Measurements from ENCODE around the gene MED27.

The MED27 gene

GRCh38 chr9:131865446-131866195 is 214.0 kb downstream of the MED27 start:
- Histone ChIP-seq H3K9ac (ENCODE audit: low read depth, low read length) (no peak overlapping the region), H3K27ac (ENCODE audit: low read depth, low read length) (no peak overlapping the region), H3K4me3 (ENCODE audit: low read length) (no peak overlapping the region), H3K27me3 (ENCODE audit: insufficient read depth, low read length) (no peaks in the 10 kb centered on the region), H3K4me1 (ENCODE audit: insufficient read depth, low read length) (peaks cover 15% of the 10 kb centered on the region), H3K9me3 (ENCODE audit: insufficient read depth, low read depth, low read length) (no peaks in the 10 kb centered on the region), H3K36me3 (ENCODE audit: insufficient read depth, low read length) (peaks cover 3% of the 10 kb centered on the region; the same call in 1 of the 2 replicates)
- 91% methylated on average over 10 of the region's 10 CpGs for WGBS

DNA sequence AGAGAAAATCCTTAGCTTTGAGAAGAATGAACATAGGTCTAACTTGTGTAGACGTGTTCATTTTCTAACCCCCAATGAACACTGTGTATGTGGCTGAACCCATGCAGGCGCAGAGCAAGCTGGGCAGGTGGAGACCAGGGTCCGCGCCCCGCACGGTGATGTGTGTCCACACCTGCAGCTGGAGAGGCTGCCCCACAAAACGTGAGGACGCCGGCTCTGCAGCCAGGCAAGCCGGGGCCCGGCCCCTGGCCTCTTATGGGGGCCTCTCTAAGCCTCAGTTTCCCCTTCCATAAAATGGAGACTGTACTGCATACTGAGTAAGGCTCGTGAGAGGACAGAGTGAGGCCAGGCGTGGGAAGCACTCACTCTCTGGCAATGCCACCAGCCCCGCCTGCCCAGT is 215.1 kb downstream of the MED27 start:
- Histone ChIP-seq H3K9ac (ENCODE audit: low read depth, low read length) (no peak overlapping the region), H3K27ac (ENCODE audit: low read depth, low read length) (no peak overlapping the region), H3K4me3 (ENCODE audit: low read length) (no peak overlapping the region), H3K9me3 (ENCODE audit: insufficient read depth, low read depth, low read length) (no peaks in the 10 kb centered on the region), H3K27me3 (ENCODE audit: insufficient read depth, low read length) (no peaks in the 10 kb centered on the region), H3K36me3 (ENCODE audit: insufficient read depth, low read length) (peaks cover 8% of the 10 kb centered on the region; the same call in 1 of the 2 replicates), H3K4me1 (ENCODE audit: insufficient read depth, low read length) (peaks cover 10% of the 10 kb centered on the region)
- 94% methylated on average over 14 of the region's 14 CpGs for WGBS

- no peaks in the 10 kb centered on the region for H3K9me3 ChIP-seq (ENCODE audit: insufficient read depth, low read depth, low read length)
- H3K27me3 ChIP-seq (ENCODE audit: insufficient read depth, low read length) = no peaks in the 10 kb centered on the region
- no peak overlapping the region for H3K9ac ChIP-seq (ENCODE audit: low read depth, low read length)
- no peak overlapping the region for H3K4me3 ChIP-seq (ENCODE audit: low read length)
- H3K4me1 ChIP-seq (ENCODE audit: insufficient read depth, low read length) = no peaks in the 10 kb centered on the region
- WGBS = 87% methylated on average over 16 of the region's 16 CpGs
- H3K27ac ChIP-seq (ENCODE audit: low read depth, low read length) = no peak overlapping the region
- H3K36me3 ChIP-seq (ENCODE audit: insufficient read depth, low read length) = peaks cover 8% of the 10 kb centered on the region; the same call in 1 of the 2 replicates
Observed at GRCh38 chr9:131863306-131863896, 216.3 kb downstream of the MED27 start.

- Histone ChIP-seq H3K4me1 (ENCODE audit: insufficient read depth, low read length) (no peaks in the 10 kb centered on the region), H3K4me3 (ENCODE audit: low read length) (no peak overlapping the region), H3K9me3 (ENCODE audit: insufficient read depth, low read depth, low read length) (no peaks in the 10 kb centered on the region), H3K36me3 (ENCODE audit: insufficient read depth, low read length) (peaks cover 8% of the 10 kb centered on the region; the same call in 1 of the 2 replicates), H3K9ac (ENCODE audit: low read depth, low read length) (no peak overlapping the region), H3K27me3 (ENCODE audit: insufficient read depth, low read length) (no peaks in the 10 kb centered on the region), H3K27ac (ENCODE audit: low read depth, low read length) (no peak overlapping the region)
- WGBS = 90% methylated on average over 18 of the region's 18 CpGs
Observed at GRCh38 chr9:131862261-131862660, 217.4 kb downstream of the MED27 start.

GRCh38 chr9:131860430-131860829 is 219.2 kb downstream of the MED27 start:
- Histone ChIP-seq H3K4me1 (ENCODE audit: insufficient read depth, low read length) (no peaks in the 10 kb centered on the region; the same call in 1 of the 2 replicates), H3K9me3 (ENCODE audit: insufficient read depth, low read depth, low read length) (no peaks in the 10 kb centered on the region), H3K4me3 (ENCODE audit: low read length) (no peak overlapping the region), H3K27ac (ENCODE audit: low read depth, low read length) (no peak overlapping the region), H3K27me3 (ENCODE audit: insufficient read depth, low read length) (no peaks in the 10 kb centered on the region), H3K36me3 (ENCODE audit: insufficient read depth, low read length) (peaks cover 8% of the 10 kb centered on the region; the same call in 1 of the 2 replicates), H3K9ac (ENCODE audit: low read depth, low read length) (no peak overlapping the region)
- WGBS = 93% methylated on average over 13 of the region's 13 CpGs

GRCh38 chr9:131858147-131858546 is 221.5 kb downstream of the MED27 start:
- Histone ChIP-seq H3K27me3 (ENCODE audit: insufficient read depth, low read length) (no peaks in the 10 kb centered on the region), H3K9me3 (ENCODE audit: insufficient read depth, low read depth, low read length) (no peaks in the 10 kb centered on the region), H3K4me1 (ENCODE audit: insufficient read depth, low read length) (no peaks in the 10 kb centered on the region; the same call in 1 of the 2 replicates), H3K27ac (ENCODE audit: low read depth, low read length) (no peak overlapping the region), H3K36me3 (ENCODE audit: insufficient read depth, low read length) (peaks cover 8% of the 10 kb centered on the region; the same call in 1 of the 2 replicates), H3K9ac (ENCODE audit: low read depth, low read length) (no peak overlapping the region), H3K4me3 (ENCODE audit: low read length) (no peak overlapping the region)
- 96% methylated on average over 12 of the region's 12 CpGs for WGBS

GRCh38 chr9:131856105-131856504 is 223.6 kb downstream of the MED27 start:
- Histone ChIP-seq H3K36me3 (ENCODE audit: insufficient read depth, low read length) (peaks cover 5% of the 10 kb centered on the region; the same call in 1 of the 2 replicates), H3K9me3 (ENCODE audit: insufficient read depth, low read depth, low read length) (no peaks in the 10 kb centered on the region), H3K4me3 (ENCODE audit: low read length) (no peak overlapping the region), H3K27ac (ENCODE audit: low read depth, low read length) (no peak overlapping the region), H3K9ac (ENCODE audit: low read depth, low read length) (no peak overlapping the region), H3K4me1 (ENCODE audit: insufficient read depth, low read length) (no peaks in the 10 kb centered on the region; the same call in 1 of the 2 replicates), H3K27me3 (ENCODE audit: insufficient read depth, low read length) (no peaks in the 10 kb centered on the region)
- WGBS = 80% methylated on average over 21 of the region's 21 CpGs

GRCh38 chr9:131854896-131855613 is 224.6 kb downstream of the MED27 start:
- Histone ChIP-seq H3K4me3 (ENCODE audit: low read length) (no peak overlapping the region), H3K9me3 (ENCODE audit: insufficient read depth, low read depth, low read length) (no peaks in the 10 kb centered on the region), H3K27me3 (ENCODE audit: insufficient read depth, low read length) (no peaks in the 10 kb centered on the region), H3K4me1 (ENCODE audit: insufficient read depth, low read length) (no peaks in the 10 kb centered on the region; the same call in 1 of the 2 replicates), H3K36me3 (ENCODE audit: insufficient read depth, low read length) (peaks cover 2% of the 10 kb centered on the region; the same call in 1 of the 2 replicates), H3K27ac (ENCODE audit: low read depth, low read length) (no peak overlapping the region; the same call in 1 of the 2 replicates), H3K9ac (ENCODE audit: low read depth, low read length) (no peak overlapping the region)
- WGBS = 54% methylated on average over 21 of the region's 21 CpGs

DNA sequence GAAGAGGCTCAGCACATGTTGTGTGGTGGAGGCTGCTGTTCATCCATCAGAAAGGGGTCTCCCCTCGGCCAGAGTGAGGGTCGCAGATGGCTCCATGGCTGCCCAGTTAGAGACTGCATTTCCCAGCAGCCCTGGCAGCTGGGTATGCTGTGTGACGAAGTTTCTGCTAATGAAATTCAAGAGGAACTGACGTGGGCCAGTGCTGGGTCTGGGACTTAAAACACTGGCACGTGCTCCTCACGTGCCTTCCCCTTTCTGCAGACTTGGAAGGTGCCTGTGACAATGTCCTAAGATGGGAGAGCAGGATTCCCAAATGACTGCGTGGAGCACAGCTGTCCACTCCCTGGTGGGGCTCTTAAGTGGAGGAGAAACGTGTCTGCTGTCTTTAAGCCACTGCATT is 225.3 kb downstream of the MED27 start:
- H3K9me3 ChIP-seq (ENCODE audit: insufficient read depth, low read depth, low read length) = no peaks in the 10 kb centered on the region
- no peak overlapping the region for H3K4me3 ChIP-seq (ENCODE audit: low read length)
- H3K27me3 ChIP-seq (ENCODE audit: insufficient read depth, low read length) = no peaks in the 10 kb centered on the region
- 85% methylated on average over 8 of the region's 8 CpGs for WGBS
- H3K9ac ChIP-seq (ENCODE audit: low read depth, low read length) = no peak overlapping the region
- H3K27ac ChIP-seq (ENCODE audit: low read depth, low read length) = no peak overlapping the region
- H3K4me1 ChIP-seq (ENCODE audit: insufficient read depth, low read length) = no peaks in the 10 kb centered on the region; the same call in 1 of the 2 replicates
- no peaks in the 10 kb centered on the region for H3K36me3 ChIP-seq (ENCODE audit: insufficient read depth, low read length)

- WGBS = 88% methylated on average over 7 of the region's 7 CpGs
- no peak overlapping the region for H3K27ac ChIP-seq (ENCODE audit: low read depth, low read length)
Observed at GRCh38 chr9:131853434-131853833, 226.2 kb downstream of the MED27 start.

DNA sequence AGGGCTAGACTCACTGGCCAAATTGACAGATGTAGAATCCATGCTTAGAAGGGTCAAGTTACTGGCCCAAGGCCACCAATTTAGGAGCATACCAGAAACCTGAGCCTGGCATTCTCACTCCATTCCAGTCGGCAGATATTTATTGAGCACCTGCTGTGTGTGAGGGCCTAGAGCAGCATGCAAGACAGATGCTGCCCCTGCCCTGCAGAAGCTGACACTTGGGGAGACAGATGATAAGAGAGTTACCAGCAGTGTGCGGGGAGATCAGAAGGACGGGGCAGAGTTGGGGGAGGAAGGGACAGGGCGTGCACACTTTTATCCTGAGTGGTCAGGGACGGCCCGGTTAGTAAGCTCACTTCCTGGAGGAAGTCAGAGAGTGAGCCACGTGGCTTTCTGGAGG is 228.3 kb downstream of the MED27 start:
- Histone ChIP-seq H3K9me3 (ENCODE audit: insufficient read depth, low read depth, low read length) (no peaks in the 10 kb centered on the region), H3K4me3 (ENCODE audit: low read length) (no peak overlapping the region), H3K36me3 (ENCODE audit: insufficient read depth, low read length) (no peaks in the 10 kb centered on the region), H3K9ac (ENCODE audit: low read depth, low read length) (no peak overlapping the region), H3K27me3 (ENCODE audit: insufficient read depth, low read length) (no peaks in the 10 kb centered on the region), H3K27ac (ENCODE audit: low read depth, low read length) (no peak overlapping the region), H3K4me1 (ENCODE audit: insufficient read depth, low read length) (no peaks in the 10 kb centered on the region; the same call in 1 of the 2 replicates)
- WGBS = 74% methylated on average over 7 of the region's 7 CpGs

More at GRCh38 chr9:131853434-131853833, 226.2 kb downstream of the MED27 start:
- Histone ChIP-seq H3K9ac (ENCODE audit: low read depth, low read length) (no peak overlapping the region), H3K4me3 (ENCODE audit: low read length) (no peak overlapping the region), H3K27me3 (ENCODE audit: insufficient read depth, low read length) (no peaks in the 10 kb centered on the region), H3K36me3 (ENCODE audit: insufficient read depth, low read length) (no peaks in the 10 kb centered on the region), H3K9me3 (ENCODE audit: insufficient read depth, low read depth, low read length) (no peaks in the 10 kb centered on the region), H3K4me1 (ENCODE audit: insufficient read depth, low read length) (no peaks in the 10 kb centered on the region; the same call in 1 of the 2 replicates)

All from HUES64 (cell line).